A549 (cell line): ENCODE results near the gene CACNB1.

Experiments
- BCL3 ChIP-seq: fragments of >200 bp; sonication (Bioruptor Twin); formaldehyde crosslinking; IDR thresholded peaks from 3 replicates; pipeline ENCODE4 v1.6.1; 2016
- BHLHE40 ChIP-seq: IDR thresholded peaks from 2 replicates; pipeline ENCODE4 v1.6.1; 2012; ENCODE audit warnings: low read depth, low read length, inconsistent platforms
- CBX2 ChIP-seq: fragments of 200-600 bp; sonication (generic); IDR thresholded peaks from 2 replicates; pipeline ENCODE4 v1.6.1; 2016; ENCODE audit warnings: low read depth, mild to moderate bottlenecking, borderline replicate concordance
- CEBPB ChIP-seq, 2 experiments: fragments of >200 bp in 1 of 2; sonication (Bioruptor Twin) in 1 of 2; formaldehyde crosslinking in 1 of 2; IDR thresholded peaks; 2 replicates each; pipeline ENCODE4 v1.6.1; 2012 to 2016
- CHD4 ChIP-seq: fragments of 200-600 bp; sonication (generic); IDR thresholded peaks from 2 replicates; pipeline ENCODE4 v1.6.1; 2016; ENCODE audit warnings: antibody characterized with exemption, mild to moderate bottlenecking, borderline replicate concordance
- CTCF ChIP-seq: fragments of >200 bp; sonication (Bioruptor Twin); formaldehyde crosslinking; IDR thresholded peaks from 3 replicates; pipeline ENCODE4 v1.5.1; 2016
- MAFK ChIP-seq: fragments of 450-650 bp; IDR thresholded peaks from 2 replicates; pipeline ENCODE4 v1.6.1; 2014; ENCODE audit not compliant: partially characterized antibody
- POLR2A ChIP-seq: IDR thresholded peaks from 2 replicates; pipeline ENCODE4 v1.6.1; 2012; ENCODE audit warnings: mild to moderate bottlenecking, low read length
- RNF2 ChIP-seq: fragments of 200-600 bp; sonication (generic); IDR thresholded peaks from 2 replicates; pipeline ENCODE4 v1.6.1; 2016; ENCODE audit warnings: low read depth, mild to moderate bottlenecking, antibody characterized with exemption, moderate library complexity, borderline replicate concordance
- TF ChIP-seq, protein P1 (sequence below): fragments of 450-650 bp; IDR thresholded peaks from 2 replicates; pipeline ENCODE4 v1.6.1; 2014; ENCODE audit warnings: antibody characterized with exemption

DNA sequence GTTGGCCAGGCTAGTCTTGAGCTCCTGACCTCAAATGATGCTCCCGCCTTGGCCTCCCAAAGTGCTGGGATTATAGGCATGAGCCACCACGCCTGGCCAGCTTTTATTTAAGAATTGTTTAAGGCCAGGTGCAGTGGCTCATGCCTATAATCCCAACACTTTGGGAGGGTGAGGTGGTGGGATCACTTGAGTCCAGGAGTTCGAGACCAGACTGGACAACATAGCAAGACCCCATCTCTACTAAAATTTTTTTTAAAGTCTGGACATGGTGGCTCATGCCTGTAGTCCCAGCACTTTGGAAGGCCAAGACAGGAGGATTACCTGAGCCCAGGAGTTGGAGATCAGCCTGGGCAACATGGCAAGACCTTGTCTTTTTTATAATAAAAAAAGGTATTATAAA lies 51.2 kb downstream of the CACNB1 start:
- TF ChIP-seq, protein P1, sequence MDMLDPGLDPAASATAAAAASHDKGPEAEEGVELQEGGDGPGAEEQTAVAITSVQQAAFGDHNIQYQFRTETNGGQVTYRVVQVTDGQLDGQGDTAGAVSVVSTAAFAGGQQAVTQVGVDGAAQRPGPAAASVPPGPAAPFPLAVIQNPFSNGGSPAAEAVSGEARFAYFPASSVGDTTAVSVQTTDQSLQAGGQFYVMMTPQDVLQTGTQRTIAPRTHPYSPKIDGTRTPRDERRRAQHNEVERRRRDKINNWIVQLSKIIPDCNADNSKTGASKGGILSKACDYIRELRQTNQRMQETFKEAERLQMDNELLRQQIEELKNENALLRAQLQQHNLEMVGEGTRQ = no peak
- no peak for TF ChIP-seq CEBPB (IDR thresholded peaks at IDR 0.05)
- no peak for TF ChIP-seq RNF2
- no peak for TF ChIP-seq BHLHE40
- TF ChIP-seq POLR2A = no peak
- TF ChIP-seq CTCF = no peak
- TF ChIP-seq MAFK = no peak
- TF ChIP-seq CBX2 = no peak
- no peak for TF ChIP-seq CHD4
- TF ChIP-seq BCL3 = no peak
